ENCODE data around the gene CCL8.
"Not testable (repeated sequence)": the region's sequence is repeated elsewhere in the genome, so short reads cannot be mapped to it uniquely, and the experiment has no call there.

The CCL8 gene

GRCh38 chr17:34313164-34313563, 6.1 kb upstream of the CCL8 start:
- no peak overlapping the region for H3K27ac ChIP-seq
- no peak for TF ChIP-seq CTCF (conservative IDR thresholded peaks at IDR 0.05)

GRCh38 chr17:34314279-34314678, 5.0 kb upstream of the CCL8 start:
- H3K27ac ChIP-seq: no peak overlapping the region
- no peak for TF ChIP-seq CTCF (conservative IDR thresholded peaks at IDR 0.05)

GRCh38 chr17:34318474-34318873, 761 bp upstream of the CCL8 start:
- H3K27ac ChIP-seq: no peak overlapping the region
- no peak; the same call in 1 of the 2 replicates for TF ChIP-seq CTCF (conservative IDR thresholded peaks at IDR 0.05)

- no peak overlapping the region for H3K27ac ChIP-seq
- TF ChIP-seq CTCF (conservative IDR thresholded peaks at IDR 0.05): no peak
Observed at GRCh38 chr17:34321964-34322363, 2.7 kb downstream of the CCL8 start.

- H3K27ac ChIP-seq: not testable (repeated sequence)
Observed at GRCh38 chr17:34327580-34327979, 8.3 kb downstream of the CCL8 start.

- no peak for TF ChIP-seq CTCF (conservative IDR thresholded peaks at IDR 0.05)
- H3K27ac ChIP-seq: no peak overlapping the region
Observed at GRCh38 chr17:34337701-34338100, 18.5 kb downstream of the CCL8 start.

GRCh38 chr17:34339138-34339770, 20.0 kb downstream of the CCL8 start:
- no peak overlapping the region for H3K27ac ChIP-seq
- TF ChIP-seq CTCF (conservative IDR thresholded peaks at IDR 0.05): no peak

GRCh38 chr17:34341916-34342315, 22.7 kb downstream of the CCL8 start:
- H3K27ac ChIP-seq: no peak overlapping the region
- no peak for TF ChIP-seq CTCF (conservative IDR thresholded peaks at IDR 0.05)

Measured in VCaP (cell line).